Measurements from ENCODE around the gene FOSB. TPM values are rescaled to one million over a fixed set of nuclear protein-coding genes. Genes with fewer than 3 reads are reported as not detected.
"Not testable (repeated sequence)": the region's sequence is repeated elsewhere in the genome, so short reads cannot be mapped to it uniquely, and the experiment has no call there.

The FOSB gene
- polyA plus RNA-seq, 1 donor, result 95.9 TPM

- DNase-seq, result no peak
Observed at GRCh38 chr19:45505151-45505995, 37.6 kb downstream of the FOSB start.

DNA sequence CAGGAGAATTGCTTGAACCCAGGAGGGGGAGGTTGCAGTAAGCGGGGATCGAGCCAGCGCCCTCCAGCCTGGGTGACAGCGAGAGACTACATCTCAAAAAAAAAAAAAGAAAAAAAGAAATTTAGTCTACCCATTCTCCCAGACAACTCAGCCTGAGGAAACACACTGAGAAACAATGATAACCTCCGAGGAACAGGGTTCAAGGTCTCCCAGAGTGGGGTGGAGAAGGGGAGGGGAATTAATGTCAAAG, 38.1 kb downstream of the FOSB start:
- DNase-seq, result no peak

DNA sequence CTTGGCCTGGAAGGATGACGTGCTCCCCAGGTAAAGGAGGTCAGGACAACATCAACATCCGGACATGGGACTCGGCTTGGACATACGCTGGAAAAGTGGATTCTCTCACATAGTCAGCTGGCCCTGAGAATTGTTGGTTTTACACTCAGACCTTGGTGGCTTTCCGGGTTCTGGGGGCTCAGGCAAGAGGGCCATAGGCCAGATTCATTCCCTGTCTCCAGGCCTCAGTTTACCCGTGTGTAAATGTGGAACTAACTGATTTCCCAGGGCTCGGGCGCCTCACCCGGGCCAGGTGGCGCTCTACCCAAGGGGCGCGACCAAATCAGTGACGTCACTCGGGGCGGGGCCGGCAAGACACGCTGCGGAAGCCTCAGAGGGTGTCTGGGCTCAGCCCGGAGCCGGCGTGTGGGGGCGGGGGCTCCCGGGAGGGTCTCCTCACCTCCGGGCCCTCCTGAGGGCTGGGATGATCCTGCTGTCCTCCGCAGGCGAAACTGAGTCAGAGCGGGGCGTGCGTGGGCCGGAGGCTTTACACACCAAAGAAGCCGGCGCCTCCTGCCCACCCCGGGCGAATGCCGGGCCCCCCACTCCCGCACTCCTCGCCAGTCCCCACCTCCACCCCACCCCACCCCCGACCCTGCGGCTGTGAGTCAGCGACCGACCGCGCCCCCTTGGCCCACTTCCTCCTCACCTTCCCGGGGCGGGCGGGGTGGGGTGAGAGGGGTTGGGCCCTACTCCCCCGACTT, 38.6 kb downstream of the FOSB start:
- peak; percentile 85 for DNase-seq

DNA sequence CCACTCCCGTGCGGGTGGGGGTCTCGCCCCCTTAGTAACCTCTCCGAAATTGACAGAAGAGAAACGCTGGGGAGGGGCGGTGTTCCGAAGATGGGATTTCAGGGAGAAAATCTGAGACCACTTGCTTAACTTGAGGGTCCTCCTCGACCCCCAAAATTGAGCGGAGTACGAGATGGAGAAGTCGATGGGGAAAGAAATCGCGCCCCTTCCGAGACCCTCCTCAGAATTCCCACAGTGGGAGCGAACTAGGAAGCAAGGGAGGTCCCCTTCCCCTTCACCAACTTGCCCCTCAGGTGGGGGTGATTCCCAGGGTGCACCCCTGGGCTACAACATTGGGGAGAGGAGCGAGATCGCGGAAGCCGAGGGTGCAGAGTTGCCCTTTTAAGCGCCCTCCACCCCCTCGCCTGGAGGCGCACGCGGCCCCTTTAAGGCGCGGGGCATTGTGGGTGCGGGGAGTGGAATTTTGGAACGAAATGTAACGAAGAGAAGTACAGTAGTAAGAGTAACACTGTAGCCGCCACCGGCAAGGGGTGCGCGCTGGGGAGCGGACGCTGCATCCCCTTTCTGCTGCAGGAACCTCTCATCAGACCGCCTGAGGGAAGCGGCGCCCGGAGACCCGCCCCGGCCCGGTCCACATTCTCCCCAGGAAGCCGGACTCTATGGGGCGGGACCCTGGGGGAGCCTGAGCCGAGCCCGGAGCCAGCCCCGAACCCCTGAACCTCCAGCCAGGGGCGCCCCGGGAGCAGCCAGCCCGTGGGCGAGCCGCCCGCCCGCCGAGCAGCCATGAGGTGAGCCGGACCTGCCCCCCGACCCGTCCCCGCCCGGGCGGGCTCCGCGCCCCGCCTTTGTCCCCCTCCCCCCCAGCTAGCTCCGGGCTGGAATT, 39.4 kb downstream of the FOSB start, which contains the start of gene VASP:
VASP (plus strand) TSS at position 491 of the 883 bp plus-strand sequence; CDS start at position 784, 293 bp downstream.
- DNase-seq, result peak; percentile 80

- no peak for DNase-seq
Observed at GRCh38 chr19:45507872-45508416, 40.1 kb downstream of the FOSB start.

- no peak for DNase-seq
Observed at GRCh38 chr19:45508417-45508860, 40.6 kb downstream of the FOSB start.

DNA sequence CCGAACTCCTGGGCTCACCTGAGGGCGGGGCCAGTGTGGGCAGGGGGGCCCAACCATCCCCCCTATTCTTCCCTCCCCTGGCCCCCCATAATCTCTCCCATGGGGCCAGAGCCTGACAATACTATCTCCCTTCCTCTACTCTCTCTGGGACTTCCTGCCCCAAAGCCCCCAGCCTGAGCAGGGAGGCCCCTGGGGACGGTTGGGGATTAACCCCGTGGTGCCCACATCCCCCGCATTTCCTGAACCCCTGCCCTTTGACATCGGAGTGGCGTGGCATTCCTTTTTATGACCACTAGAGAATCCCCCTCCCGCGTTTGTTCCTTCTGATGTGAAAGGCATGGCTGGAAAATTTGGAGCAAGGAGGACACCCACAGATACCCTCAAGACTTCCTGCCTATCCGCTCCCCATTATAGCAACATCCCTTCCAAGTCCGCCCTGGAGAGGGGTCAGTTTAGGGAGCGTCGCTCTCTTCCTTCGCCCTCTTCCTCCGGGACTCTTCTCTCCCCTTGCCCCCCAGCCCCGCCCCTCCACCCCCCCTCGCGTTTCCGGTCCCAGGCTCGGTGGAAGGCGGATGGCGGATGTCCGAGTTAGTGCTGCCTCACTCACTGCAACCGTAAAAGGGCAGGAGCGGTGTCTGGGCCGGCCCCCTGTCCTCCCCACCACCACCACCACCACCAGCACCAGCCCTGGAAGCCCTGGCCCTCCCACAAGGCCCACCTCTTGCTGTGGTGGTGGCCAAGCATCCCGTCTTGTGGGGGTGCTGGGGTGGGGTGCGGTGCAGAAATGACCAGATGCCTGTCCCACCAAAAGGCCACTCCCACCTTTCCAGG, 41.3 kb downstream of the FOSB start:
- DNase-seq, result no peak

DNA sequence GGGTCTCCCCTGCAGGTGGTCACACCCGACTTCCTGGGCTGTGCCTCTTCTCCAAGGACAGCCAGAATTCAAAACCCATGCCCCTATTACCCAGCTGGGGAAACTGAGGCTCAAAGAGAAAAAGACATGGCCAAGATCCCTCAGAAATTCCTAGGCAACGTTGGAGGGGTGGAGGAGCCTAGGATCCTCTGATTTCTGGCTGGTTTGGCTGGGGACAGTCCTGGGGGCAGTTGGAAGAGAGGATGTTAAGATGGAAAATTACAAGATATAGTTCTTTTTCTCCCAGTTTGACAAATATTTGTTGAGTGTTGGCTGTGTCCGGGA, 41.9 kb downstream of the FOSB start:
- no peak for DNase-seq

GRCh38 chr19:45510352-45510751, 42.6 kb downstream of the FOSB start:
- not testable (repeated sequence) for DNase-seq

- DNase-seq, result no peak
Observed at GRCh38 chr19:45511074-45511473, 43.3 kb downstream of the FOSB start.

- DNase-seq, result no peak
Observed at GRCh38 chr19:45512881-45513483, 45.2 kb downstream of the FOSB start.

- DNase-seq, result no peak
Observed at GRCh38 chr19:45514376-45515051, 46.7 kb downstream of the FOSB start.

GRCh38 chr19:45515081-45515624, 47.4 kb downstream of the FOSB start:
- DNase-seq, result no peak

DNA sequence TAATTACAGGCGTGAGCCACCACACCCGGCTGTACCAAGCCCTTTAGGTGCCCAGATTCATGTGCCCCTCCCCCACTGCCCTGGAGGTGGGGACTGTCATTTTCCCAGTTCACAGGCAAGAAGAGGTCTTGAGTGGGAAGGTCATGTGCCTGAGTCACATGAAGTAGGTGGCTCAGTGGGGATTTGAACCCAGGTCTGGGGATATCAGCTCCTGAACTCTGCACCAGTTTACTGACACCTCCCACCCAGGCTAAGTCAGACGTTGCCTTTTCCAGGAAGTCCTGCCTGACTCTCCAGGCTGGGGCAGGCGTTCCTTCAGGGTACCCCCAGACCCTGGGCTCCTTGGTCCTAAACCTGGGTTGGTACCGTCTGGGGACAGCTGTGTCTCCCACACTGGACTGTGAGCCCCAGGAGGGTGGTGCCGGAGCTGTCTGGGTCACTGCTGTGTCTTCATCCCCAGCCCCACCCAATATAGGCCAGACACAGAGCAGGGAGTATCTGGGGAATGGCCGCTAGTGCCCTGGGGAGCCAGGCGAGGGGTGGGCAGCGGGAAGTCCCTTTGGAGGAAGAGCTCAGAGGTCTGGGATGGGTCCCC, 48.1 kb downstream of the FOSB start:
- no peak for DNase-seq

- no peak for DNase-seq
Observed at GRCh38 chr19:45517238-45517637, 49.4 kb downstream of the FOSB start.

DNA sequence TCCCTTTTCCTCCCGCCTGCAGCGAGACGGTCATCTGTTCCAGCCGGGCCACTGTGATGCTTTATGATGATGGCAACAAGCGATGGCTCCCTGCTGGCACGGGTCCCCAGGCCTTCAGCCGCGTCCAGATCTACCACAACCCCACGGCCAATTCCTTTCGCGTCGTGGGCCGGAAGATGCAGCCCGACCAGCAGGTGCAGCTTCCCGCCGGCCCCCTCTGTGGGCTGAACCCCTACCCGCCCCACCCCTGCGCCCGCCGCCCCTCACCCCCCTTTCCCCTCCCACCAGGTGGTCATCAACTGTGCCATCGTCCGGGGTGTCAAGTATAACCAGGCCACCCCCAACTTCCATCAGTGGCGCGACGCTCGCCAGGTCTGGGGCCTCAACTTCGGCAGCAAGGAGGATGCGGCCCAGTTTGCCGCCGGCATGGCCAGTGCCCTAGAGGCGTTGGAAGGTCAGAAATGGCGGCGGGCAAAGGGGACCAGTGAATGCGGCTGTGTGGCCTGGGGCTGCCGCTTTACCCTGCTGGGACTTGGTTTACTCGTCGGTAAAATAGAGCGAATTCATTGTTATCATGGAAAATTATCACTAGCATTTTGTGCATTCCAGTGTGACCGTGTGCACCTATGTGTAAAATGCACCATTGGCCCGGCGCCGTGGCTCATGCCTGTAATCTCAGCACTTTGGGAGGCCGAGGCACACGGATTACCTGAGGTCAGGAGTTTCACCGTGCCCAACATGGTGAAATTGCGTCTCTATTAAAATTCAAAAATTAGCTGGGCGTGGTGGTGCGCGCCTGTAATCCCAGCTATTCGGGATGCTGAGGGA, 50.1 kb downstream of the FOSB start:
- DNase-seq, result no peak

GRCh38 chr19:45518469-45518826, 50.7 kb downstream of the FOSB start:
- no peak for DNase-seq

- DNase-seq, result no peak
Observed at GRCh38 chr19:45522010-45522941, 54.5 kb downstream of the FOSB start.

Measured in left kidney (tissue), 2 donors.